Stimulated activated CD8-positive, alpha-beta memory T cell treated with anti-CD3 and anti-CD28 coated beads, Interleukin-7, amount 100 ng/mL, for 4 hours (primary cell): ENCODE results near the gene DNASE1L2.

Experiments used
- DNase-seq, 2 donors: peaks; one replicate each; pipeline ENCODE4 v3.0.0-alpha.2; 2020; ENCODE audit warnings: low read depth in 2 of 2

The DNASE1L2 gene

GRCh38 chr16:2286550-2286949, 50.3 kb downstream of the DNASE1L2 start:
- no peak for DNase-seq

- DNase-seq: no peak
These were observed 51.8 kb downstream of the DNASE1L2 start for GRCh38 chr16:2287916-2288547.
